ENCODE measurements around the gene APOL6.

Gene APOL6, protein sequence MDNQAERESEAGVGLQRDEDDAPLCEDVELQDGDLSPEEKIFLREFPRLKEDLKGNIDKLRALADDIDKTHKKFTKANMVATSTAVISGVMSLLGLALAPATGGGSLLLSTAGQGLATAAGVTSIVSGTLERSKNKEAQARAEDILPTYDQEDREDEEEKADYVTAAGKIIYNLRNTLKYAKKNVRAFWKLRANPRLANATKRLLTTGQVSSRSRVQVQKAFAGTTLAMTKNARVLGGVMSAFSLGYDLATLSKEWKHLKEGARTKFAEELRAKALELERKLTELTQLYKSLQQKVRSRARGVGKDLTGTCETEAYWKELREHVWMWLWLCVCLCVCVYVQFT

DNA sequence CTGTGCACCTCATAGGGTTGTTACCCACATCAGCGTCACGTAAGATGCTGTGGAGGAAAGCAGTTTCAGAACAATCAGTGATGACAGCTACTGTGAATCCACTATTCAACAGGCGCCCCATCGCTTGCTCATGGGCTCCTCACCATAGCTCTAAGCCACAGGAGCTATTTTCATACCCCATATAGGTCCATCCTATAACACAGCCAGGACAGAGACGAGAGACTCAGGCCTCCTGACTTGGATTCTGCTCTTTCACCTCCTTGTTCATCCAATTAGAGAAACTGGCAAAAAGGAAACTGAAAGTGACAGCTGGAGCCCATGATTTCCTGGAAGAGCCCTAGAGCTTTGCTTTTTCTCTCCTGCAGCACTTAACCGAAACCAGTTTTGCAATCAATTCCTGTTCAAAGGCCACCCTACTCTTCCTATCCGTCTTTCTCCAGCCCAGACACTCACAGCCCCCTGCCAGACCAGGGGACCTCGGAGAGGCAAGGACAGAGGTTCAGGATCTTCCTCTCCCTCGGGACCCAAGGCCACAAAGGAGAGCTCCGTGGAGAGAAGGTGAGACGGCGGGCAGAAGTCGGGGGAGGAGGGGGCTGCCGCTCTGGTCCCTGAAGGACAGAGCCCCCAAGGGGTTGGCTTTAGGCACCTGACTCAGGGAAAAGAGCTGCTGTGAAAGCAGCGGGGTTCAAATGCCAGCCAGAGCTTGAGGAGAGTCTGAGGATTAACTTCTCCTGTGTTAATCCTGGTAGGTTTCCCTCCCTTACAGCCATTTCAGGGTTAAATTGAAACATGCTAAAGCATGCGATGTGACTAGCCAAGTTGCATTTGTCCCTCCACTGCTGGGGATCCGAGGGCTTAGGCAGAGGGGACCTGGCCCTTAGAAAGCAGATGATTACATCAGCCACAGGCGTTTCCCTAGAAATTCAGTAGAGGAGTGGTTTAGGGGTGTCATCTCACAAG is at the start of gene APOL6:
TSS of gene APOL6 (plus strand) at position 381 of the 960 bp plus-strand sequence. CDS start 7,980 bp downstream, outside the sequence.
- peak; percentile 58 for DNase-seq

DNA sequence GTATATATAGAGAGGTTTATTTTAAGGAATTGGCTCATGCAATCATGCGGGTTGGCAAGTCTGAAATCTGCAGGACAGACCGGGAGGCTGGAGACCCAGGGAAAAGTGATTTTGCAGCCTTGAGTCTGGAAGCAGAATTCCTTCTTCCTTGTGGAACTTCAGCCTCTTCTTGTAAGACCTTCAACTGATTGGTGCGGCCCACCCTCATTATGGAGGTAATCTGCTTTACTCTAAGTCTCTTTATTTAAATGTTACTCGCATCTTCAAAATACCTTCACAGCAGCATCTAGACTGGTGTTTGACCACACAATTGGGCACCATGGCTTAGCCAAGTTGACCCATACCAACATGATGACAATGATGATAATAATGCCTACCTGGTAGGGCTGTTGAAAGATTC is 48.9 kb upstream of the APOL6 start:
- no peak for DNase-seq

DNA sequence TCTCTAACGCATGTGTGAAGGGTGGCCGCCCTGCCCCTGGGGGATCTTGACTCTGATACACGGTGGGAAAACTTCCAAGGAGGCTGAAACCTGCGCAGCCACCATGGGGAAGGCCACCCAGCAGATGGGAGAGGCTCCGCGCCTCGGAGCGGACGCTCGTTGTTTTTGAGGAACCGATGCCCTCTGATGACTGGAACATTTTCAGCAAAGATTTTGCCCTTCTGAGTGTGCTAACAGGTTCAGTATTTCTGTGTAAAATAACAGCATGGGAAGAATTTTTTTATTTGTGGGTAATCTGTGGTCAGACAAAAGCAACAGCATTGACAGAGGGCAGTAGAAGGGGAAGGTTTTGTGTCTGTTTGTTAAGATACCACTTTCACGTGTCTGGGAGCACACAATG is 47.8 kb upstream of the APOL6 start:
- DNase-seq = no peak

DNA sequence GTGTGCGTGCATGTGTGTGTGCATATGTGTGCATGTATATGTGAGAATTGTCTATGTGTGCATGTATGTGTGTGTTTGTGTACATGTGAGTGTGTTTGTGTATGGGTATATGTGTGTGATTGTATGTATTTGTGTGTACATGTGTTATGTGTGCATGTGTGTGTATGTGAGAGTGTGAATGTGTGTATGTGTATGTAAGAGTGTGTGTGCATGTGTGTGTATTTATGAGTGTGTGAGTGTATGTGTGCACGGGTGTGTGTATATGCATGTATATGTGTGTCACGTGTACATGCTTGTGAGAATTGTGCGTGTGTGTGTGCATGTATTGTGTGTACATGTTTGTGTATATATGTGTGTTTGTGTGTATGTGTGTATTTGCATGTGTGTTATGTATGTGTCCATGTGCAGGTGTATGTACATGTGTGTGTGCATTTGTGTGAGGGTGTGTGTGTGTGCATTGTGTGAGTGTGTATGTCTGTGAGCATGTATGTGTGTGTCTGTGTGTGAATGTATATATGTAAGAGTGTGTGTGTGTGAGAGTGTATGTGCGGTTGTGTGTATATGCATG is 47.1 kb upstream of the APOL6 start:
- DNase-seq = no peak

DNA sequence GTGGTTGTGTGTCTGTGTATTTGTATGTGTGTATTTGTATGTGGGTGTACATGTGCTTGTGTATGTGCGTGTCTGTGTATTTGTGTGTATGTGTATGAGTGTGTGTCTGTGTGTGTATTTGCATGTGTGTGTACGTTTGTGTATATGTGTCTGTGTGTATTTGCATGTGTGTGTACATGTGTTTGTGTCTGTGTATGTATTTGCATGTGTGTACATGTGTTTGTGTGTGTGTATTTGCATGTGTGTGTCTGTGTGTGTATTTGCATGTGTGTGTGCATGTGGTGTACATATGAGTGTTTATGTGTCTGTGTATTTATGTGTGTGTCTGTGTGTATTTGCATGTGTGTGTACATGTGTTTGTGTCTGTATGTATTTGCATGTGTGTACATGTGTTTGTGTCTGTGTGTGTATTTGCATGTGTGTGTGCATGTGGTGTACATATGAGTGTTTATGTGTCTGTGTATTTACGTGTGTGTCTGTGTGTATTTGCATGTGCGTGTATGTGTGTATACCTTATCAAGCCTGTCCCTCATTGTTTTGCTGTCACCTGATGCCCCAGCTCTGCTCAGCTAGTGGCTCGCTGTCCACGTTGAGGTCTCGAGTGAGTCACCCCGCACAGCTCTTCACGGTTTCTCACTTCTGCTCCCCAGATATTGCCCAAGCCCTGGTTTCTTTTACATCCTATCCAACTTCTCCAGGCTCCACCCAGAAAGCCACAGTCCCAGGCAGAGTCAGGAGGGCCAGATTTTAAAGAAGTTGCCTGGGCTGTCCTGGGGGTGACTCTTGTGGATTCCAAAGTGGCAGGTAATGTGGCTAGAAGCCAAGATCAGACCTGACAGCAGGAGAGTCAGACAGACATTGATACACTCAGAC is 46.3 kb upstream of the APOL6 start:
- no peak for DNase-seq

DNA sequence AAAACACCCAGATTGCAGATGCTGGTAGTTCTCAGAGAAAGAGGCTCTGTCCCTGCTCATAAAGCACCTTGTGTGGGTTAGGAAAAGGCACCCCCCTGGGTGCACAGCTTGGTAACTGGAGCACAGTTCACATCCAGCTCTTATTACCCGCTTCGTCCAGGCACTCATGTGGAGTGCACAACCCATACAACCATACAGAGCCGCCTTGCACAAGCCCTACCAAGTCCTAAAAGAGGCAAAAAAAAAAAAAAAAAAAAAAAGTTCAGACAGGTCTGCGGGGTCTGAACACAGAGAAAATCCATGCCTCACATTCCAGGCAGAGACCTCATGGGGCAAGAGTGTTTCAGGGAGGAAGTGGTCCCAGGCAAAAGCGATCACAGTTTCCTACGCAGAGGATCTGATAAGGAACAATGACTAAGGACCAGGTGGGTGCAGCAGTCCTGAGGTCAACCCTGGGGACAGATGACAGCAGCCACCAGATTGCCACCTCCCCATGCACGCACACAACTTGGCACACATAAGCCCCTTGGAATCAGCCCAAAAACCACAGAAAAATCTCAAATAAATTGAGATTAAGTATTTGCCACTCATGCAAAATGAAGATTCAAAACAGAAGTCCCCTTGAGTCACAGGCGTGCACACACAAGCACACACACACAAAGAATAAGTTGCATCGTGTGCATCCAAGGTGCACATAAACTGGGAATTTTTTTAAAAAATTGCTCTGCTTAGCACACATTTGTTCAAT is 43.5 kb upstream of the APOL6 start:
- DNase-seq = no peak

DNA sequence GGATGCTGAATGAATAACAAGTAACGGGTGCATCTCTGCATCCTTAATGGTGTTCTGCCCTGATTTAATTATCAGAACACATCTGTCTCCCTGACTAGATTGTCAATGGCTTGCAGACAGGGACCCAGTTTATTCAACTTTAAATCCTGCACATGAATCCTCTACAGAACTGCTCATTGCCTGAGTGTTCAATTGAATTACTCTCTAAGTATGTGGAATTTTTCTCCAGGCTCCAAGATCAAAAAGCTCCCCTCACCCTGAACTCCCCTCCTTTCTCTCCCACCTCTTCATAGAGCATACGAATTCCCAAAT is 42.9 kb upstream of the APOL6 start:
- DNase-seq = no peak

DNA sequence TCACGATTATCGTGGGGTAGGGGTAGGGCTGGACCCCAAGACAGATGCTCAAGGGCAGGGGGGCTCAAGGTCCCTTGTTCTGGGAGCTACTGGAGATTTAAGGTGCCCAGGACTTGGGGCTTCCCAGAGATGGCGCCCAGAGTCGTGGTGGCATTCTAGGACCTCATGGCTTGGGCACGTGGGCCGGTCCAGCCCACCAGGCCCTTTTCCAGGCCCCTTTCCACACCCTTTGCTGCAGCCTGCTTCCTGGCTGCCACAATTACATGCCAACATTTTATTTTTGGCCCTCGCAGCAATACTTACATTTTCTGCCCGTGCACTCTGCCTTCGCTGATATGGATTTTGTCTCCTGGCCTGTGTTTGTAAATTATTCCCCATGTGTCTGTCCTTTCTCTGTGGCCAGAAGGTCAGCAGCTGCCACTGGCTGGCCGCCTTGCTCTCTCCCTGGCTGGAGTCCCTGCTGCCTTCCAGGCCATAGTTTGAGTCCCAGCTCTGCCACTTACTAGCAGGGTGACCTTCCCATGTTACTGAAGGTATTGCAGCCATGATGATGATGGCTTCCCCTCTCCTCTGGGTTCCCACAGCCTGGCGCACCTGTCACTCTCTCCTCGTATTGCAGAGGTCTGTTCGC is 42.3 kb upstream of the APOL6 start:
- DNase-seq = no peak

DNA sequence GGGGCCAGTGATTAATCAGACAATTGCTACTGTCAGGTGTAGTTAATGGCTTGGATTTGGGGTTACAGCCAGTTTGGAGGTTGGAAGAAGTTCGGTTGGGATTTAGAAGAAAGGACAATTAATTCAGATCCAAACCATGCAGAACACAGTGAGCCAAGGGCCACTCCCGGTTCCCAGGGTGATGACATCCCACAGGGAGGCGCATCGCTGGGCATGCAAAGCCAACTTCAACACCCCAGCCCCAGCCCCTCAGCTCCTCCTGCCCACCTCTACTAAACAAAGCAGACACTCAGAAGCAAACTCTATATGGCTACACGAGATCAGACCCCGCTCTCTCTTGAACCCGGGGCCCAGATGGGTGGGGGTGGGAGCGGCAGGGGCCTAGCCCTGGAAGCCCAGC is 41.3 kb upstream of the APOL6 start:
- DNase-seq = no peak

DNA sequence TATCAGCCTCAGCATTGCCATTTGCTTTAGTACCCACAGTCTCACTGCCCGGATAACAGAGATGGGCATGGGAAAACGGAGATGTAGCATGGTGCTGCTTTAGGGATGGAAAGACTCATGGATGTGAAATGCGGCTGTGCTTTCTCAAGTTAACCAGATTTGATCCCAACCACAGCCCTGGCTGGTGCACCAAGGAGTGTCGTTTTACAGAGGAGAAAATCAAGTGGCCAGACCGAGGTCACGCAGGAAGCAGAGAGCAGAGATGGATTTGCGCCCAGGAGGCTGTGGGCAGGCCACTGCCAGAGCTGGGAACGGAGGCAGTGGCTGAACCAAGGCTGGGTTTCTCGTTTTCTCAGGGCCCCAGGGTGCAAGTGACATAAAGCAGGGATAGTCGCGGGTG is 40.2 kb upstream of the APOL6 start:
- DNase-seq = no peak

DNA sequence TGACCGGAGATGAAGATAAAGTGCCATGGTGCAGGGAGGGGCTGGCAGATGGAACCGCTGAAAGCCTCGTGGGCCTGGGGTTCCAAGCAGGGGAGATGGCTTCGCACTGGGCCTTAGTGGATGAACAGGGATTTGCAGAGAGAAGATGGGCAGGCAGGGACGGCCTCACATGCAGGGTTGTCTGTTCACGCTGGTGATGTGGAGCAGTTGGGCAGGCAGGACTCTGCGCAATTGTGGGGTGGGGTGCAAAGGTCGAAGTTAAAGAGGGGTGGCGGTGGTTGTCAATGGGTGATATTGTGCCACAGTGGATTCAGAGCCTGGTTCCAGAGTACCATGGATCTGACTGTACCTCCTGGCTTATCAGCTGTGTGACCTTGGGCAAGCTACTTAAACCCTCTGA is 39.0 kb upstream of the APOL6 start:
- no peak for DNase-seq

DNA sequence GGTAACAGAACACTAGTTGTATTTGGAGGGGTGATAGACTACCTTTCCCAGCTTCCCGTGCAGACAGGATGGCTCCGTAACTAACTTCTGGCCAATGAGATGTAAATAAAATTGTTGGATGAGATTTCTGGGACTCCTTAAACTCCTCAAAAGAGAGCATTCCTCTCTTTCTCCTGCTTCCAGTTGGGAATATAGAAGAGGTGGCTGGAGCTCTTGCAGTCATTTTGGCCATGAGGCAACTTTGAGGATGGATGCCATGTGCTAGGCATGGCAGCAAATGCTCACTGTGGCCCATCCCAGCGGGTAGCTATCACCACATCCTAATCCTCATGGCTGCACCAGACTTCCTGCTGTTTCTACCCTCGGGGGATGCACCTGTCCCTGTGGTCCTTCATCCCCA is 38.5 kb upstream of the APOL6 start:
- no peak for DNase-seq

DNA sequence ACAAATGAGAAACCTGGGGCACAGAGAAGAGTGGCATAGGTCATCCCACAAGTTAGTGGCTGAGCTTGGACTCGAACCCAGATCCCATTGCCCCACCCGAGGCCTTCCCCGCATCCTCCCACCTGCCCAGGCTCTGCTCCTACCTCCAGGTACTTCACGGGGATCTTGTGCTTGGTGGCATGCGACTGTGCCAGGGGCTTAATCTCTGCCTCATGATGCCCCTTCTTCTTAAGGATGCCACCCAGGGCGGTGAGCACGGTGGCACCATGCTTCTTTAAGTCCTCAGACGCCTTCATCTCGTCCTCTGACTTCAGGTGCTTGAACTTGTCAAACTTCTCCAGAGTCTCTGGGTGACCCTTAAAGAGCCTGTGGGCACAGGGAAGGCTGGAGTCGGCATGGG is 37.5 kb upstream of the APOL6 start:
- DNase-seq = no peak

DNA sequence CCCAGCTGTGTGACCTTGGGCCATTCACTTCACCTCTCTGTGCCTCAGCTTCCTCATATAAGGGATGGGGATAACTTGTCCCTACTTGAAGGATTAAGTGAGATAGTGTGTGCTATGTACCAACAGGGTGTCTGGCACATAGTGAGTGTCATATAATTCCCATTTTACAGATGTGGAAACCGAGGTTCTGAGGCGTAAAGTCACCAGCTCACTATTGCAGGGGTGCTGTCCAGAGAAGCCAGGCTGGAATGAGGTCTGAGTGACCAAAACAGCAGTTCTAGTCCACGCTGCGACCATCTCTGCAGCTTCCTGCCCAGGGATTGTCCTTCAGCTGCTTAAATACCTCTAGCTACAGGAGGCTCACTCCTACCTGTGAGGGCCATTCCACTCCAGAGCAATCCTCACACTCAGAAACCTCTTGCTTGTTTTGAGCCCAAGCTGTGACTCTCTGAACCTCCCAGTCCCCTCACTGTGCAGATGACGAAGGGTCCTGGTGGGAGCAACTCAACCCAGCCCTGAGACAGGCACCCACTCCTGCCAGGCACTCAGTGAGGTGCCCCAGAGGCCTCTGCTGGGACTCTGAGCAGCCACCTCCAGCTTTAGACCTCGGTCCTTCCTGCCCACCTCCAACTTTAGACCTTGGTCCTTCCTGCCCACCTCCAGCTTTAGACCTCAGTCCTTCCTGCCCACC is 36.9 kb upstream of the APOL6 start:
- DNase-seq = no peak

DNA sequence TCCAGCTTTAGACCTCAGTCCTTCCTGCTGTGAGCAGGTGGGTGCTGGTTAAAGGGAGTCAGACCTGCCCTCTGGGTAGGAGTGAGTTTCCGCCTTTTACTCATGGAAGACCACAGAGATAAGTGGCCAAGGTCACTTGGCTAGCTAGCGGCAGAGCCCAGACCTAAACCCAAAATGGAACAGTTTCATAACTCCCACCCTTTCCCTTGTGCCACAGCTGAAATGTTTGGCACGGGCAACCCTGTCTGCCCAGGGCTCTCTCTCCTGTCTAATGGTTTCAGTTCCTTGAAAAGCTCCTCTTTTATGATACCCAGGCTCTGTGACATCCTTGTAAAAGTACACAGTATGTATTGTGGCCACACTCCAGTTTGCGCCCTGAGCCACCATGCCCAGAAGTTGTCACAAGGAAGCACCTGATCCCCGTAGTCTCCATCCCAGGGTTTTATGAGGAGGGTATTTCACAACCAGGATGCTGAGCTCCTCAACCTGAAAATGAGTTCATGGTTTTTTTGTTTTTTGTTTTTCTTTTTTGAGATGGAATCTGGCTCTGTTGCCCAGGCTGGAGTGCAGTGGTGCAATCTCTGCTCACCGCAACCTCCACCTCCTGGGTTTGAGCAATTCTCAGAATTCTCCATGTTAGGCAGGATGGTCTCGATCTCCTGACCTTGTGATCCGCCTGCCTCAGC is 36.2 kb upstream of the APOL6 start:
- DNase-seq = no peak

DNA sequence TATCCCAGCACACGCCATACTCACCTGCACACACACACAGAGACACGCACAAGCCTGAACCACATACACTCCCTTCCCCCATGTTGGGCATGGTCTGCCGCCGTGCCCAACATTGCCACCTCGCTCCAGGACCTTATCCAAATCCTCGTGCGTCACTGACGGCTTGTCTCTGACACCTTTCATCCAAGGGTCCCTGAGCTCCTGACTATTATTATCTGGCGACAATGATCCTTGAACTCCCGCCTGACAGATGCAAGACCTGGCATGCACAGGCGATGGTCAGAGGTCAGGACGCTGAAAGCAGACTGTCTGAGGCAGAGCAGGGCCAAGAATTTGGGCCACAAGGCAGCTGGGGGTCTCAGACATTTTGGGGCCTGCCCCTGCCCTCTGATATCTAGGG is 35.3 kb upstream of the APOL6 start:
- DNase-seq = no peak

DNA sequence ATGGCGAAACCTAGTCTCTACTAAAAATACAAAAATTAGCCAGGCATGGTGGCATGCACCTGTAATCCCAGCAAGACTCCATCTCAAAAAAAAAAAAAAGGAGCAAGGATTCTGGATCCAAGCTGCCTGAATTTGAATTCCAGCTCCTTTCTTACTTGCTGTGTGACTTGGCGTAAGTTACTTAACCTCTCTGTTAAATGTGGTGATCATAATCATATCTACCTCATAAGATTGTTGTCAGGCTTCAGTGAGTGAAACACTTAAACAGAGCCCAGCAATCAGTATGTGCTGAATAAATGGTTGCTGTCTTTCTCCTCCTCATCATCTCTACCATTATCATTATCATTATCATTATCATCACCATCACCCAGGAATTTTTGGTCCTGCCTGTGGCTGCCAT is 33.8 kb upstream of the APOL6 start:
- DNase-seq = no peak

DNA sequence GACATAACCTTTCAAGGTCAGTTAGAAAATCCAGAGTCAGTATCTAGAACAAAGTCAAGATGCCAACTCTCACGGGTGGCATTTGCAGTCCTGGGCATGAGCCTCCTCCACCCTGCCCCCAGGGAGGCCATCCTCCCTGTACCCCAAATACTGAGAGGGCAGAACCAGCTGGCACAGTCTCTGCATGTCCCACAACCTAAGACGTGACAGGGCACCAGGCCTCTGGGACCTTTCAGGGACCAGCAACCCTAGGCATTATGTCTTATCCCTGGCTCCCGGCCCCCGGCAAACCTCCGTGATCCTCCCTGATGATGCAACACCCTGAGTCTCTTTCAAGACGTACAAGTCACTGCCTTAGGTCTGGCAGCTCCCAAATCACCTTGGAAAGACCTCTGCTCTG is 33.1 kb upstream of the APOL6 start:
- no peak for DNase-seq

DNA sequence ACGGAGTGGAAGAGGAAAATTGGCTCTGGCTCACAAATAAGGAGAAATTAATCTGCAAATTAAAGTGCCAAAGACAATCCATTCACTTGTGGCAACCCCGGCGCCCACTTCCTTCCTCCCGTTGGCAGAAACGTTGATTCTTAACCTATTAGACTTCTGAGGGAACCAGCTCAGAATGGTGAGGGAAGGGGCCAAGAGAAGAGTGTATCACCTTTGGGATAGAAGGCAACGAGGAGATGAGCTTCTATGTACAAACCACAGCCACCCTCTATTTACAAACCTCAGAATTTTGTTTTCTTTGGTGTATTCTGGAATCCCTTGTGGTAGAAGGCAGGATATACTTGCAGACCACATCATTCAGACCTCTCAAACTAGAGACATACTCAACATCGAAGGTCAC is 32.2 kb upstream of the APOL6 start:
- DNase-seq = peak; percentile 12

DNA sequence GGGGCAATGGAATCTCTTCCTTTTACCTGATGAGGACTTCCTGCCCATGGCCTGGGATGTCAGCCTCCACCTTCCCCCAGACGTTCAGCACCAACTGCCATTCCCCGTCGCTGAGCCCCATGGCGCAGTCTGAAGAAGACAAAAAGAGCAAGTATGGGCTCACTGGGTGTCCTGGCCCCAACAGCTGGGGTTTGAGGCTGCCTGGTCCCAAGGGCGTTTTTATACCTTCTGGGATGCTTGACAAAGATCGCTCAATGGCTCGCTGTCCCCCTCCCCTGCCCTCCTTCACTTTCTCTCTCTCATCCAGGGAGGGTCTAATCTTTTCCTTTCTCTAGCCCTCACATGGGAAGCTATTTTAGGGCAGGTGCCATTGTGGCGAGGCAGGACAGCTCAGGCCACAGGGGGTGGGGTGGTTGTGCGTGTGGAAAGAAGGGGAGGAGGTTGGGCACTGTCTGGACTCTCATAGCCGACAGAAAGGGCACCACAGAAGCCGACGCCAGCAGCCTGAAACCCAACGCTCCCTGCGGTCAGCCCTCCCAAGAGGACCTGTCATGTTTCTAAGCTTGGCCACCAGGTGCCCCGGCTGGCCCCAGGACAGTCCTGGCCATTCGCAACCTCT is 31.0 kb upstream of the APOL6 start, which contains the start of gene MB:
TSS of gene MB (minus strand) at position 193 of the 619 bp plus-strand sequence. CDS start at position 121, 72 bp downstream.
- no peak for DNase-seq
